GM23338 (cell line): ENCODE data around the gene HNRNPR. TPM values are rescaled to one million over a fixed set of nuclear protein-coding genes. Genes with fewer than 3 reads are reported as not detected.
A peak's percentile ranks its signal among the peaks of the same experiment; 100 is the strongest.

Experiments used
- ATAC-seq: fragments of 200-7000 bp; cut with Tn5 transposase; 3 replicates; pipeline ENCODE4 v1.9.1; 2020
- DNase-seq: peaks from one replicate; pipeline ENCODE4 v3.0.0-alpha.2; 2015; ENCODE audit warnings: low spot score
- H2AFZ ChIP-seq: fragments of 200-600 bp; sonication (generic); 2 replicates; pipeline ENCODE4 v1.8.0; 2016; ENCODE audit warnings: antibody characterized with exemption, mild to moderate bottlenecking, moderate library complexity
- H3F3A ChIP-seq: fragments of 200-600 bp; sonication (generic); replicated peaks from 2 replicates; pipeline ENCODE4 v1.8.0; 2017; ENCODE audit warnings: antibody characterized with exemption, mixed run types, low read depth
- H3K27ac ChIP-seq: fragments of 200-600 bp; sonication (generic); 2 replicates; pipeline ENCODE4 v1.6.1; 2016; ENCODE audit warnings: low read depth
- H3K27me3 ChIP-seq: fragments of 200-600 bp; sonication (generic); 2 replicates; pipeline ENCODE4 v1.8.0; 2016; ENCODE audit warnings: mild to moderate bottlenecking, mixed run types, moderate library complexity; ENCODE audit not compliant: insufficient read depth
- H3K36me3 ChIP-seq: fragments of 200-600 bp; sonication (generic); 2 replicates; pipeline ENCODE4 v1.8.0; 2016; ENCODE audit warnings: mild to moderate bottlenecking; ENCODE audit not compliant: insufficient read depth
- H3K4me1 ChIP-seq: fragments of 200-600 bp; sonication (generic); 2 replicates; pipeline ENCODE4 v1.8.0; 2016; ENCODE audit warnings: mild to moderate bottlenecking, moderate library complexity; ENCODE audit not compliant: insufficient read depth
- H3K4me2 ChIP-seq: fragments of 200-600 bp; sonication (generic); 2 replicates; pipeline ENCODE4 v1.7.1; 2017; ENCODE audit warnings: mixed run types
- H3K4me3 ChIP-seq: fragments of 200-600 bp; sonication (generic); 2 replicates; pipeline ENCODE4 v1.6.1; 2016; ENCODE audit warnings: mixed run types
- H3K79me2 ChIP-seq: fragments of 200-600 bp; sonication (generic); replicated peaks from 2 replicates; pipeline ENCODE4 v1.8.0; 2017; ENCODE audit warnings: mild to moderate bottlenecking; ENCODE audit not compliant: insufficient read depth
- H3K9me2 ChIP-seq: fragments of 200-600 bp; sonication (generic); 2 replicates; pipeline ENCODE4 v1.8.0; 2017; ENCODE audit not compliant: insufficient read depth
- H4K20me1 ChIP-seq: fragments of 200-600 bp; sonication (generic); replicated peaks from 2 replicates; pipeline ENCODE4 v1.8.0; 2017; ENCODE audit warnings: mild to moderate bottlenecking; ENCODE audit not compliant: insufficient read depth
- H3K27ac Mint-ChIP-seq: 2 replicates; pipeline ENCODE4 v1.8.0; 2020; ENCODE audit warnings: inconsistent platforms, mild to moderate bottlenecking, moderate library complexity, mixed read lengths
- H3K27me3 Mint-ChIP-seq: 3 replicates; pipeline ENCODE4 v1.8.0; 2022; ENCODE audit warnings: low read depth, mild to moderate bottlenecking, moderate library complexity, mixed read lengths, inconsistent platforms; ENCODE audit not compliant: insufficient read depth, poor library complexity
- H3K36me3 Mint-ChIP-seq: 3 replicates; pipeline ENCODE4 v1.8.0; 2021; ENCODE audit warnings: low read depth, mild to moderate bottlenecking, inconsistent platforms, moderate library complexity, mixed read lengths
- H3K4me1 Mint-ChIP-seq: 3 replicates; pipeline ENCODE4 v1.8.0; 2020; ENCODE audit warnings: mild to moderate bottlenecking, inconsistent platforms, mixed read lengths
- H3K4me3 Mint-ChIP-seq: 3 replicates; pipeline ENCODE4 v1.8.0; 2021; ENCODE audit warnings: moderate library complexity, mild to moderate bottlenecking, inconsistent platforms, mixed read lengths
- H3K9me3 Mint-ChIP-seq: 3 replicates; pipeline ENCODE4 v1.8.0; 2020; ENCODE audit warnings: moderate library complexity, mild to moderate bottlenecking, inconsistent platforms, mixed read lengths
- CREB1 ChIP-seq: fragments of 250-450 bp; sonication (Bioruptor Pico); IDR thresholded peaks from 2 replicates; pipeline ENCODE4 v1.5.0; 2020; ENCODE audit warnings: low read depth, mild to moderate bottlenecking, moderate library complexity
- CTCF ChIP-seq, 2 experiments: fragments of 200-600 bp in 1 of 2; sonication (generic) in 1 of 2; conservative IDR thresholded peaks; 2 replicates each; pipeline versions ENCODE4 v1.5.1 to v1.6.1; 2016 to 2017; ENCODE audit warnings: antibody characterized with exemption in 2 of 2, low read depth in 2 of 2, mild to moderate bottlenecking in 2 of 2, moderate library complexity in 1 of 2
- ETS1 ChIP-seq: IDR thresholded peaks from 2 replicates; pipeline ENCODE4 v1.6.1; 2016; ENCODE audit warnings: antibody characterized with exemption
- NANOG ChIP-seq: IDR thresholded peaks from 2 replicates; pipeline ENCODE4 v1.6.1; 2016; ENCODE audit warnings: antibody characterized with exemption, borderline replicate concordance
- POLR2AphosphoS5 ChIP-seq: IDR thresholded peaks from 2 replicates; pipeline ENCODE4 v1.6.1; 2016; ENCODE audit warnings: antibody characterized with exemption, low read depth
- ZNF331 ChIP-seq: fragments of 250-450 bp; sonication (Bioruptor Pico); IDR thresholded peaks from 2 replicates; pipeline ENCODE4 v1.5.0; 2020; ENCODE audit warnings: low read depth, mild to moderate bottlenecking, moderate library complexity
- polyA plus RNA-seq: library from polyadenylated mRNA; unstranded; fragments of >200 nt; fragmentation: Nextera tagmentation; extraction: Ambion mirVana; gene quantifications from 2 replicates; pipeline ENCODE4 v1.2.1, GENCODE V29; 2016
- total RNA-seq: library from RNA; depleted of rRNA; stranded (reverse); fragments of >200 nt; shearing (Covaris generic); gene quantifications from 2 replicates; pipeline ENCODE4 v1.2.3, GENCODE V29; 2014

The HNRNPR gene
- total and polyA plus RNA-seq, 2 experiments from 2014 or later = 147 to 200 TPM

- no peak overlapping the region for H2AFZ ChIP-seq
- H3K4me3 ChIP-seq = no peak overlapping the region
- peaks cover 34% of the 10 kb centered on the region for H4K20me1 ChIP-seq
- H3K79me2 ChIP-seq = no peaks in the 10 kb centered on the region
- H3K36me3 ChIP-seq = peaks cover 16% of the 10 kb centered on the region
- no peak overlapping the region for H3K27ac ChIP-seq
- ATAC-seq (peak; percentile 97), DNase-seq (peak; percentile 93)
- peaks cover 98% of the 10 kb centered on the region for H3K27me3 ChIP-seq
- no peaks in the 10 kb centered on the region for H3K9me2 ChIP-seq
- Mint-ChIP-seq H3K36me3 (peaks cover 30% of the 10 kb centered on the region), H3K4me1 (no peaks in the 10 kb centered on the region), H3K9me3 (peaks cover 38% of the 10 kb centered on the region), H3K27ac (no peak overlapping the region), H3K27me3 (peaks cover 100% of the 10 kb centered on the region), H3K4me3 (no peak overlapping the region)
- TF ChIP-seq CREB1 (CRISPR knock-in tag) (peak; percentile 44; the same call in 1 of the 2 replicates), POLR2AphosphoS5 (peak; percentile 98), NANOG (peak; percentile 91), CTCF (conservative IDR thresholded peaks at IDR 0.05; ENCODE audit: low read depth in 2 of 2) (no peak)
- H3K4me1 ChIP-seq = no peaks in the 10 kb centered on the region
- no peak overlapping the region for H3K4me2 ChIP-seq
- 0 out of 2 replicates have a peak, but pooled peaks cover 3% of the 10 kb centered on the region for H3F3A ChIP-seq
These were observed 13.2 kb upstream of the HNRNPR start for GRCh38 chr1:23357138-23357908.

- H3K79me2 ChIP-seq = no peaks in the 10 kb centered on the region
- no peak for DNase-seq
- H3K27ac ChIP-seq = no peak overlapping the region
- no peak overlapping the region for H3K4me2 ChIP-seq
- peaks cover 98% of the 10 kb centered on the region for H3K27me3 ChIP-seq
- Mint-ChIP-seq H3K9me3 (peaks cover 31% of the 10 kb centered on the region), H3K27ac (no peak overlapping the region), H3K36me3 (peaks cover 23% of the 10 kb centered on the region), H3K27me3 (peaks cover 100% of the 10 kb centered on the region), H3K4me3 (no peak overlapping the region), H3K4me1 (no peaks in the 10 kb centered on the region)
- H3F3A ChIP-seq = 0 out of 2 replicates have a peak, but pooled peaks cover 3% of the 10 kb centered on the region
- no peak for TF ChIP-seq ZNF331 (CRISPR knock-in tag)
- H4K20me1 ChIP-seq = peaks cover 34% of the 10 kb centered on the region
- peaks cover 12% of the 10 kb centered on the region for H3K36me3 ChIP-seq
- H3K4me3 ChIP-seq = no peak overlapping the region
- no peak overlapping the region for H2AFZ ChIP-seq
- no peaks in the 10 kb centered on the region for H3K9me2 ChIP-seq
- no peak for ATAC-seq
- H3K4me1 ChIP-seq = no peaks in the 10 kb centered on the region
These were observed 12.5 kb upstream of the HNRNPR start for GRCh38 chr1:23356471-23357137.

- peaks cover 40% of the 10 kb centered on the region for H4K20me1 ChIP-seq
- H3K4me3 ChIP-seq = no peak overlapping the region
- Mint-ChIP-seq H3K4me3 (no peak overlapping the region), H3K27ac (no peak overlapping the region), H3K27me3 (peaks cover 99% of the 10 kb centered on the region), H3K36me3 (no peaks in the 10 kb centered on the region), H3K9me3 (peaks cover 7% of the 10 kb centered on the region), H3K4me1 (no peaks in the 10 kb centered on the region)
- H3K4me2 ChIP-seq = no peak overlapping the region
- H3F3A ChIP-seq = 0 out of 2 replicates have a peak, but pooled peaks cover 3% of the 10 kb centered on the region
- H3K9me2 ChIP-seq = no peaks in the 10 kb centered on the region
- no peaks in the 10 kb centered on the region; the same call in 1 of the 2 replicates for H3K36me3 ChIP-seq
- no peaks in the 10 kb centered on the region for H3K4me1 ChIP-seq
- peaks cover 98% of the 10 kb centered on the region for H3K27me3 ChIP-seq
- ATAC-seq (no peak), DNase-seq (peak; percentile 31)
- no peak overlapping the region for H3K27ac ChIP-seq
- H3K79me2 ChIP-seq = no peaks in the 10 kb centered on the region
- H2AFZ ChIP-seq = no peak overlapping the region
- TF ChIP-seq ETS1 (no peak), CTCF (conservative IDR thresholded peaks at IDR 0.05; ENCODE audit: low read depth in 2 of 2) (peak; percentile 15 to 39; a peak in 3 of 4 replicates)
These were observed 10.2 kb upstream of the HNRNPR start for GRCh38 chr1:23354245-23354644.
